Kidney glomerular epithelial cell (primary cell): ENCODE data around the gene ANTKMT.
A peak's percentile ranks its signal among the peaks of the same experiment; 100 is the strongest.
"Not testable (repeated sequence)": the region's sequence is repeated elsewhere in the genome, so short reads cannot be mapped to it uniquely, and the experiment has no call there.

Source experiments
- DNase-seq: peaks from one replicate; lab custom pipeline; 2025; lab: John Stamatoyannopoulos, UW

ANTKMT gene

DNA sequence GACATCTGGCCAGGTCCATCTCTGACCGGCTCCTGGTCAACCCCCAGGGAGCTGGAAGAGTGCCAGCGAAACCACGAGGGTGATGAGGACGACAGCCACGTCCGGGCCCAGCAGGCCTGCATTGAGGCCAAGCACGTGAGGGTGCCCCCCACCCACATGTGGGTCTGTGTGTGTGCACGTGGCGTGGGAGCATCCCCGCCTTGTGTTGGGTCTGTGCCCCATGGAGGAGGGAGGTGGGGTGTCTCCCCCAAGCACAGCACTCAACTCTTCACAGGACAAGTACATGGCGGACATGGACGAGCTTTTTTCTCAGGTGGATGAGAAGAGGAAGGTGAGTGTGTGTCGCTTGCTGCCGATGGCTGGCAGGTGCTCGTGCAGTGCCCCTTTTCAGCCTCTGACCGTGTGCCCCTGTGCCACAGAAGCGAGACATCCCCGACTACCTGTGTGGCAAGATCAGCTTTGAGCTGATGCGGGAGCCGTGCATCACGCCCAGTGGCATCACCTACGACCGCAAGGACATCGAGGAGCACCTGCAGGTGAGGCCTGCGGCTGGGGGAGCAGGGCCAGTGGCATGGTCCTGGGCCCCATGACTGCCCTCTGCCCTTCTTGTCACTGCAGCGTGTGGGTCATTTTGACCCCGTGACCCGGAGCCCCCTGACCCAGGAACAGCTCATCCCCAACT lies 39.1 kb upstream of the ANTKMT start:
- no peak for DNase-seq

- DNase-seq: no peak
Observed at GRCh38 chr16:682493-683395, 38.2 kb upstream of the ANTKMT start.

DNA sequence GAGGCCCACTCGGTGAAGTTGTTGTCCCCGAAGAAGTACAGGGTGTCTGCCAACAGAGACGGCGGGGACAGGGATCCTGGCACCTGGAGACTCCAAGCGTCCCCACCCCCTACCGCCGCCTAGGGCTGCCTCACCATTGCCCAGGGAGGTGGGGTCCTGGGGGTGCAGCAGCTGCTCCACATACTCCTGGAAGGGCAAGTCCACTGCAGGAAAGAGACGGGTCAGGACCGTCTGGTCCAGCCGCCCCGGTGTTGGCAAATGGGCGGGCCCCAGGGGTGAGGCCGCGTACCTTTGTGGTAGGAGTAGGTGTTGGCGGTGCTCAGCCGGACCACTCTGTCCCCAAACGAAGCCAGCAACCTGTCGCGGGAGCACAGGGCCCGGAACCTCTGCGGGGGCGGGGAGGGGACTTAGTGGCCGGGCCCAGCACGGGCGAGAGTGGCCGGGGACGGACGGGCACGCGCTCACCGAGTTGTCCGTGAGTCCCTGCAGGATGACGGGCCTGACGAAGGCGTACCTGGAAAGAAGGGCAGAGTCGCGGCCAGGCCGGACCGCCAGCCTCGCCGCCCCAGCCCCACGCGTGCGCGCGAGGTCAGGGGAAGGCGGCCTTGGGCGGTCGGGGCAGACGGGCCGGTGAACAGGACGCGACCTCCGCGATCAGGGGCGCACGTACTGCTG lies 37.4 kb upstream of the ANTKMT start:
- DNase-seq: no peak

DNA sequence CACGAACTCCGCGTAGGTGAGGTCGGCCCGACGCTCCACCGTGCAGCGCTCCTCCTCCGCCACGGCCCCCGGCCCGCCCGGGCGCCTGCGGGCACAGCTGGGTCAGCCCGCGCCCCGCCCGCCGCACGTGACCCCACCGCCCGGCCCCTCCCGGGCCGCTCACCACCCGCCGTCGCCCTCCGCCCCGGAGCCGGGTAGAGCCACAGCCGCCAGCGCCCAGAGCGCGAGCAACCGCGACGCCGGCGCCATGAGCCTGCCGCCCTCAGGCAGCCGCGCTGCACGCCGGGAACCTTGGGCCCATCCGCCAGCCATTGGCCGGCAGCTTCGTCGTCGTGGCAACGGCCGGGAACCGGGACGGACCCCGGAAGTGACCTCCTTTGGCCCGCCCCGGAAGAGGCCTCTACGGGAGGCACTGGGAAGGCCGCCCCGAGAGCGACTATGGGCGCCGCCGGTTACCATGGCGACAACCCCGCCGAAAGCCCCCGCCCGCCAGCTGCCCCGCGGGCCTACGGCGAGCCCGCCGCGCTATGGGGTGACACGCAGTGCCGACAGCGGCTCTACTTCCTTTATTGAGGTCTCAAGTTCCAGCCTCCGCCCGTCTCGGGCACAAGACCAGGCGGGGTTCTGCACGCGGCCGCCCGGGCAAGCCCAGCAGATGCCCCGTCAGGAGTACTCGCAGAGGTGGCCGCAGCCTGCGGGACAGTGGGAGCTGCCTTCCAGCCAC lies 36.7 kb upstream of the ANTKMT start, which contains the start of gene JMJD8:
Gene JMJD8, minus strand, starts transcription at position 264 of the 724 bp plus-strand sequence. Its CDS starts 15 bp downstream, at position 249.
- peak; percentile 86 for DNase-seq

GRCh38 chr16:684961-685696 lies 35.8 kb upstream of the ANTKMT start:
- no peak for DNase-seq

DNA sequence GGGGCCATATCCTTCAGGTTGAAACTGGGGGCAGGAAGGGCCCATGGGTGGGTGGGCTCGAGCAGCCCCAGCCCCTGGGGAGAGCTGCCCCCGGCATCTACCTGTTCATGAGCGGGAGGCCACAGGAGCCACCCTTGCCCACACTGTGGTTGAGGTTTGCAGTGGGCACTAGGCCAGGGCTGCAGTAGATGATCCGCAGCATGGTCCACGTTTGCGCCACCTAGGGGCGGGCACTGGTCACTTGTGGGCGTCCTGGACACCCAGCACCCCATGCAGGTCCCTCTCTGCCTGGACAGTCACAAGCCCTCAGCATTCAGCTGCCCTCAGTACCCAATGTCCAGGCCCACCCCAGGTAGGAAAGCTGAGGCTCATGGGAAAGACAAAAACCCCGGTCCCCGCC lies 35.0 kb upstream of the ANTKMT start:
- peak; percentile 21 for DNase-seq

DNA sequence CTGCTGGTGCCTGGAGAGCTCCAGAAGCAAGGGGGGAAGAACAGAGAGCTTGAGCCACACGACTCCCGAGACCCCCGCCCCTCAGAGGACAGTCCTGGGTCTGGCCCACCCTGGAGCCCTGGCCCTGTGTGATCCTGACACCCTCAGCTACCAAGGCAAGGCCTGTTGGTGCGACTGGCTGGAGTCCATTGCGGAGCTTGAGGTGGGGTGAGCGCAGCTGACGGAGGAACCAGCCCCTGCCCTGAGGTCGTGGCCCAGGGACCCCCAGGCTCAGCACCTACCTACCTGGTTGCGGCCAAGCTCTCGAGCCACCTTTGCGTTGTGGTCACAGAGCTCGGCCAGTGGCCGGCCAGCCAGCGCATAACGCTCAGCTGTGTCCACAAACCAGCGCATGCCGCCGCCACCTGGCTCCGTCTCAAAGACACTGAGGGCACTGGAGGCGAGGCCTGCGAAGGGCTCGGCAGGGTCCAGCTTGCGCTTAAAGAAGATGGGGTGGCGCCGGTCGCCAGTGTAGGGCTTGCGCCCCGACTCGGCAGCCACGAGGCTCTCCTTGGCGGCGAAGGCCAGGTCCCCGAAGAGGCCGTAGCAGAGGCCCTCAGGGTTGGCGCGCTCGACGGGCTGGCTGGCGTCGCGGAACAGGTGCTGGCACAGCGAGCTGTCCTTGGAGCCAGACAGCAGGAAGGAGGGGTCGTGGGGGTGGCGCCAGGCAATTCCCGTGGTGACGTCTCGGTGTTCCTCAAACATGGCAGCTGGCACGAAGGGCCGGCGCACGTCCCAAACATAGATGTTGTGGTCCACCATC lies 34.3 kb upstream of the ANTKMT start:
- DNase-seq: no peak

DNA sequence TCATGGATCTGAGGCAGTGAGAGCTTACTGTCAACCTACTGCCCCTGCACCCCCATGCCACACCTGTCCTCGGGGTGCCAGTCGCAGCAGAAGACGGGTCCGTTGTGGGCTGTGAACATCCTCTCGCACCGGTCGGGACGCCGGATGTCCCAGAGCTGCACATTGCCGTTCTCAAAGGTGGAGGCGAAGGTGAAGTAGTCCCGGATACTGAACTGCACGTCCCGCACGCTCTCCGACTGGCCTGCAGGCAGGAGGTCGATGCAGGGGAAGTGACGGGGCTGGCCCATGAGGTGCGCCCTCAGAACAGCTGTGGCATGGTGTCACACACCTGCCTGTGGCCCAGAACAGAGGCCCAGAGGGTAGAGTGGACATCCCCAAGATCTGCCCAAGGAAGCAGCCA lies 33.4 kb upstream of the ANTKMT start:
- no peak for DNase-seq

DNA sequence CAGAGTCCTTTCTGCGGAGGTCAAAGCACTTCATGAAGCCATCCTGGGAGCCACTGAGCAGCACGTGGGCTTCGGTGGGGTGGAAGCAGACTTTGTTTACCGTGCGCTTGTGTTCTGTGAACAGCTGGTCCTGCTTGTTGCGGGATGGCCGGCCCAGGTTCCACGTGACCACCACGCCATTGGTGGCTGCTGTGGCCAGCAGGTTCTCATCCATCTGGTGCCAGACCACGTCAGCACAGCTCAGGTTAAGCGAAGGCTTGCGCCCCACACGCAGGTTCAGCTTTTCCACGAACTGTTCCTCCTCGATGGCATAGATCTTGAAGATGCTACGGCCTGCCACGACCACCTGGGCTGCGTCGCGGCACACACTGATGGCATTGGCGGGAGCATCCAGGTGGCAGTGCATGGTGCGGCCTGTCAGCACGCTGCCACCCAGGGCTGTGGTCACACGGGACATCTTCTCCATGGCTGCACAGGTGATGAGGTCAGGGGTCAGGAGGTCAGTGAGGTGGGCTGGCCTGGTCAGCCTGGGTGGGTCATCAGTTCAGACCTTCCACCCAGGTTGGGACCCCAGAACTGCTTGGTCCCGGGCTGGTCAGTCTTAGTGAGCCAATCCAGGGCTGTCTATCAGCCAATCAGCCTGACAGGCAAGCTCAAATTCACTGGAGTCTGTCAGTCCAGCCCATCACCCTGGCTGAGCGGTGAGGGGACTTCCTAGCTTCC lies 31.6 kb upstream of the ANTKMT start:
- DNase-seq: no peak

DNA sequence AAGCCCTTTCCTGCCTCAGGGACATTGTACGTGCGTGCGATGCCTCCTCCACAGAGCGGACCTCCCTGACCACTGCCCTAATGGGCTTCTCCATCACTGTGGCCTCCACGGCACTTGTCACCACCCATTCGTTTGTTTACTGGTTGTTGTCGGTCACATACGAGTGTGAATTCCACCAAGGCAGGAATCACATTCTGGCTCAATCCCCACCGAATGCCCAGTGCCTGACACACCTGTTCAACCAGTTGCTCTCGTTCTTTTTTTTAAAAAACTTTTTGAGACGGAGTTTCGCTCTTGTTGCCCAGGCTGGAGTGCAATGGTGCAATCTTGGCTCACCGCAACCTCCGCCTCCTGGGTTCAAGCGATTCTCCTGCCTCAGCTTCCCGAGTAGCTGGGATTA lies 29.7 kb upstream of the ANTKMT start:
- not testable (repeated sequence) for DNase-seq

DNA sequence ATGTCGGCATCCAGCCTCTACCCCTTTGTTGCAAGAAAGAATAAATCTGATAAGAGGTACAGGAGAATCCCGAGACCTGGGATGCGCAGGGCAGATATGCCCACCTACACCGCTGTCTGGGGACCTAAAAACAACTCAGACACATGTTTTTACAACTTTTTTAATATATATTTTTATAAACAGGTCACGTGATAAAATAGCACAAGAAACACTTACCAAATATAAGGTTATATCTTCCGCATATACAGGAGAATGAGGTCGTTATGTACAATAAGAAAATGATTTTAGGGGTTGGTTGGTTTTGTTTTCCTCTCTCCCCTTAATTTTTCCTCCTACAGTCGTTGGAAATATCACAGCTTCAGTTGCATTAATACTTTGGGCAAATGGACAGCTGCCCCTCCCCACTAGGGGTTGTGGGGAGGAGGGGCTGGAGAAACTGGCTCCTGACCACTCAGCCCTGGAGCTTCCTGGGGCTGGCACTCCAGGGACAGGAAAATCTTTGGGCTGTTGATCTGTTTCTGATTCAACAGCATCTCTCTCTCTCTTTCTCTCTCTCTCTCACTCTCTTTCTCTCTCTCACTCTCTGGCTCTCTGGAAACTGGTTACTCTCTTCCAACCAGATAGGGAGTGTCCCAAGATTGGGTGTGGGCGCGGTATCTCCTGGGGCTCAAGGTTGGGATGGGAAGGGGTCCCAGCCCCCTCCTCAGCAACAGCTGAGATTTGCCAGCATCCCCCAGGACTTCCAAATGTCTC lies 28.4 kb upstream of the ANTKMT start:
- no peak for DNase-seq

- DNase-seq: no peak
Observed at GRCh38 chr16:693364-693763, 27.6 kb upstream of the ANTKMT start.

- no peak for DNase-seq
Observed at GRCh38 chr16:693766-694165, 27.2 kb upstream of the ANTKMT start.

GRCh38 chr16:694187-694862 lies 26.6 kb upstream of the ANTKMT start:
- DNase-seq: no peak

- DNase-seq: no peak
Observed at GRCh38 chr16:694863-695354, 26.0 kb upstream of the ANTKMT start.

GRCh38 chr16:695355-696089 lies 25.4 kb upstream of the ANTKMT start:
- DNase-seq: no peak

GRCh38 chr16:698911-699671 lies 21.9 kb upstream of the ANTKMT start:
- no peak for DNase-seq
